Kidney (tissue), 14 donors: ENCODE measurements around the gene VWA8. TPM values are rescaled to one million over a fixed set of nuclear protein-coding genes. Genes with fewer than 3 reads are reported as not detected.
A peak's percentile ranks its signal among the peaks of the same experiment; 100 is the strongest.
"Not testable (repeated sequence)": the region's sequence is repeated elsewhere in the genome, so short reads cannot be mapped to it uniquely, and the experiment has no call there.

ENCODE experiments used
- DNase-seq, 5 donors: peaks; one replicate each; pipeline ENCODE4 v3.0.0-alpha.2; 2013 to 2020
- FAIRE-seq: peaks from 2 replicates; lab custom pipeline; 2012; peaks lifted over from hg19 to GRCh38; lab: Jason Lieb, UNC
- H3K27ac ChIP-seq, 2 donors: one replicate each; pipeline ENCODE4 v1.7.0; 2013; ENCODE audit warnings: low read depth in 2 of 2, low read length in 2 of 2, inconsistent platforms in 1 of 2
- H3K27me3 ChIP-seq: one replicate; pipeline ENCODE4 v1.7.1; 2013; ENCODE audit warnings: low read length, inconsistent platforms; ENCODE audit not compliant: control insufficient read depth, insufficient read depth
- H3K36me3 ChIP-seq, 3 donors: one replicate each; pipeline versions ENCODE4 v1.7.0 to v1.7.1; 2013; ENCODE audit warnings: low read length in 3 of 3, control low read depth in 1 of 3, inconsistent platforms in 1 of 3; ENCODE audit not compliant: insufficient read depth in 3 of 3, control insufficient read depth in 2 of 3
- H3K4me1 ChIP-seq, 3 donors: one replicate each; pipeline versions ENCODE4 v1.7.0 to v1.7.1; 2013; ENCODE audit warnings: low read length in 3 of 3, inconsistent platforms in 1 of 3, low read depth in 1 of 3; ENCODE audit not compliant: control insufficient read depth in 2 of 3, insufficient read depth in 2 of 3
- H3K4me3 ChIP-seq, 3 donors: one replicate each; pipeline versions ENCODE4 v1.7.0 to v1.8.1; 2013; ENCODE audit warnings: low read length in 3 of 3, control low read depth in 1 of 3, inconsistent platforms in 1 of 3
- H3K9ac ChIP-seq, 3 donors: one replicate each; pipeline versions ENCODE4 v1.7.0 to v1.7.1; 2013; ENCODE audit warnings: low read length in 3 of 3, control low read depth in 1 of 3, inconsistent platforms in 1 of 3
- H3K9me3 ChIP-seq, 3 donors: one replicate each; pipeline versions ENCODE4 v1.7.0 to v1.7.1; 2013; ENCODE audit warnings: low read length in 3 of 3, control low read depth in 1 of 3, inconsistent platforms in 1 of 3; ENCODE audit not compliant: control insufficient read depth in 2 of 3, insufficient read depth in 1 of 3
- intact Hi-C: fragments of 100-400 bp; cut with DNase I; formaldehyde crosslinking; loops from one replicate; pipeline ENCODE4 v1.11.1; 2022
- polyA plus RNA-seq: library from polyadenylated mRNA; stranded (reverse); fragments of 350-450 nt; fragmentation: Illumina TruSeq; extraction: RNeasy Lipid Tissue Mini Kit (QIAGEN cat#74804); gene quantifications from one replicate; pipeline ENCODE4 v1.2.3, GENCODE V29; 2014; ENCODE audit warnings: low read depth, low replicate concordance; ENCODE audit not compliant: insufficient read depth
- total RNA-seq: library from RNA; stranded (reverse); fragmentation: NEBNext Ultra II Directional; extraction: Animal tissue kit (Norgen Biotek cat#: 25700); gene quantifications from one replicate; pipeline ENCODE4 v1.2.1, GENCODE V29; 2021
- TF ChIP-seq, protein P1 (sequence below): IDR thresholded peaks from 3 replicates; pipeline ENCODE4 v1.5.1; 2012; ENCODE audit warnings: mild to moderate bottlenecking, moderate library complexity, borderline replicate concordance; ENCODE audit not compliant: insufficient read depth; ENCODE audit errors: extremely low read depth
- donor health status: control.
- donor health status: control.
- donor health status: control.
- donor health status: control.
- donor health status: control.
- donor health status: DM: yes; HTN: yes; CAD: no.
- donor health status: Normal renal cell carcinoma (clear cell type).

VWA8 gene
- total and polyA plus RNA-seq, 2 donors from 2014 or later, result 6.4 to 21.3 TPM

DNA sequence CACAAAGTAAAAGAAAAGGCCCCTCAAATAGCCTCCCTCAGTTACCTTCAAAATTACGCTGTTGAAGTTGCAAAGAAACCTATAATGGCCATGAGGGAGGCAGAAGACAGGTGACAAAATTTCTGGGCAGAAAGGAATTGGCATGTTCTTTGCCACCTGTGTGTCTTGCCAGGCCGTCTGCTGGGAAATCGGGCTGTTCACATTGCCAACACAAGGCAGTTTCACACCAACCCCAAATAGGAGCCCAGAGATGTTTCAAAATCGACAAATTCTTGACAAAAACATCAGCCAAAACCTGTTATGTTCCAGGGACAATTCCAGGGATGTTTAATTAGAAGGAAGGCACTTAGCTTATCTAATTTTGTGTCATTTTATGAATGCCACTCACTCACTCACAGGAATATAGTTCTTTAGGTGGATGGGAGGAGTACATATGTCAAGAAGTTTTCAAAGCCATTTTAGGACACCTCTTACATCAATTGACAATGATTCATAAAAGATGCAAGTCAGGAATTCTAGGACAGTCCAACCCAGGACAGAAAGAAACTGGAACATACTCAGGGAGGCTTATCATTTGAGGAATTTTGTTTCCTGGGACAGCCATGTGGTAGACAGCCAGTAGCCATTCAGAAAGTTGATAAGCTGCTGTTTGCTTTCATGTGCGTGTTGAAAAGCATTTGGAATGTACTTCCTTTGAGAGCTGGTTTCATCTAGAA lies 339.0 kb downstream of the VWA8 start:
- Histone ChIP-seq H3K27me3 (no peaks in the 10 kb centered on the region), H3K4me1 (no peaks in the 10 kb centered on the region), H3K4me3 (no peak overlapping the region), H3K9me3 (no peaks in the 10 kb centered on the region), H3K36me3 (no peaks in the 10 kb centered on the region), H3K27ac (peak overlapping the region in 1 of 2 donors; percentile 59), H3K9ac (no peak overlapping the region)
- no peak for FAIRE-seq
- intact Hi-C loops, result no loop called here
- TF ChIP-seq, protein P1, sequence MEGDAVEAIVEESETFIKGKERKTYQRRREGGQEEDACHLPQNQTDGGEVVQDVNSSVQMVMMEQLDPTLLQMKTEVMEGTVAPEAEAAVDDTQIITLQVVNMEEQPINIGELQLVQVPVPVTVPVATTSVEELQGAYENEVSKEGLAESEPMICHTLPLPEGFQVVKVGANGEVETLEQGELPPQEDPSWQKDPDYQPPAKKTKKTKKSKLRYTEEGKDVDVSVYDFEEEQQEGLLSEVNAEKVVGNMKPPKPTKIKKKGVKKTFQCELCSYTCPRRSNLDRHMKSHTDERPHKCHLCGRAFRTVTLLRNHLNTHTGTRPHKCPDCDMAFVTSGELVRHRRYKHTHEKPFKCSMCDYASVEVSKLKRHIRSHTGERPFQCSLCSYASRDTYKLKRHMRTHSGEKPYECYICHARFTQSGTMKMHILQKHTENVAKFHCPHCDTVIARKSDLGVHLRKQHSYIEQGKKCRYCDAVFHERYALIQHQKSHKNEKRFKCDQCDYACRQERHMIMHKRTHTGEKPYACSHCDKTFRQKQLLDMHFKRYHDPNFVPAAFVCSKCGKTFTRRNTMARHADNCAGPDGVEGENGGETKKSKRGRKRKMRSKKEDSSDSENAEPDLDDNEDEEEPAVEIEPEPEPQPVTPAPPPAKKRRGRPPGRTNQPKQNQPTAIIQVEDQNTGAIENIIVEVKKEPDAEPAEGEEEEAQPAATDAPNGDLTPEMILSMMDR, result no peak
- DNase-seq, result peak in 1 of 5 donors; percentile 63

DNA sequence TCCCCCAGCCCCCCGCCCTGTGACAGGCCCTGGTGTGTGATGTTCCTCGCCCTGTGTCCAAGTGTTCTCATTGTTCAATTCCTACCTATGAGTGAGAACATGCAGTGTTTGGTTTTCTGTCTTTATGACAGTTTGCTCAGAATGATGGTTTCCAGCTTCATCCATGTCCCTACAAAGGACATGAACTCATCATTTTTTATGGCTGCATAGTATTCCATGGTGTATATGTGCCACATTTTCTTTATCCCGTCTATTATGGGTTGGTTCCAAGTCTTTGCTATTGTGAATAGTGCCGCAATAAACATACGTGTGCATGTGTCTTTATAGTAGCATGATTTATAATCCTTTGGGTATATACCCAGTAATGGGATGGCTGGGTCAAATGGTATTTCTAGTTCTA lies 343.3 kb downstream of the VWA8 start:
- H3K9ac ChIP-seq, H3K36me3 ChIP-seq, H3K4me1 ChIP-seq, H3K4me3 ChIP-seq, H3K27ac ChIP-seq, DNase-seq, intact Hi-C loops, H3K9me3 ChIP-seq, H3K27me3 ChIP-seq, FAIRE-seq: not testable (repeated sequence)

DNA sequence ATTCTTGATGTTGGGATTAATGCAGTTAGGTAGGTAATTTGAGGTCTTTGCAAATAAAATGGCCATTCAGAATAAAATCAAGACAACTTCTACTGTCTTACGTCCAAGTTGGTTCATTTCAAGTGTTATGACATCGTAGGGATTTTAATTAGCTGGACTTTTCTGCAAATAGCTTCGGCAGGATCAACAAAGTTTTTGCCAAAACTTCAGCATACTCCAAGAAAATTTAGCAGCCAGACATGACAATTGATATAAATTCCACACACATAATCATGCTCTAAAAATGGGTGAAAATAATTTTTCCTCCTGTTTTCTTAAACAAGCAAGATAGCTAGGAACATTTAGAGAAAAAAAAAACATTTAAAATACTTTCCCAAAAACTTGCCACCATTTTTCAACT lies 344.8 kb downstream of the VWA8 start:
- Histone ChIP-seq H3K27ac (no peak overlapping the region), H3K4me1 (peaks cover 0 to 5% (median 0%) of the 10 kb centered on the region in 3 donors), H3K9ac (no peak overlapping the region), H3K4me3 (no peak overlapping the region), H3K9me3 (no peaks in the 10 kb centered on the region), H3K36me3 (peaks cover 0 to 12% (median 0%) of the 10 kb centered on the region in 3 donors), H3K27me3 (no peaks in the 10 kb centered on the region)
- intact Hi-C loops, result no loop called here
- no peak for DNase-seq
- TF ChIP-seq, protein P1, result no peak
- FAIRE-seq, result peak; percentile 27

DNA sequence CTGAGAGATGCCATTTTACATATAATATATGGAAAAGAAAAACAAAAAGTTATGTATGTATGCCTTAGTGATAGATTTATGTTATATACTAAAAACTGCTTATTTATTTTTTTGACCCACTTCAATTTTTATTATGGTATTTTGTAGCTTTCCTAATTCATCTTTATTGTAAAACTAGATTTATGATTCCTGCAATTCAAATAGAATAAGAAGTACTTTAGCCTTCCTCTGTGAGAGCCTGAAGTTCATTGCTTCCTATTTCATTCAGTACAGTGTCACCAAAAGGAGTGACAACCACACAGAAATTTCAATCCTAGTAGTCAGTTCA lies 345.4 kb downstream of the VWA8 start:
- TF ChIP-seq, protein P1, result no peak
- H3K27ac ChIP-seq, result no peak overlapping the region
- H3K4me3 ChIP-seq, result no peak overlapping the region
- no peak overlapping the region for H3K9ac ChIP-seq
- no peaks in the 10 kb centered on the region for H3K9me3 ChIP-seq
- peaks cover 0 to 5% (median 0%) of the 10 kb centered on the region in 3 donors for H3K4me1 ChIP-seq
- H3K27me3 ChIP-seq, result no peaks in the 10 kb centered on the region
- FAIRE-seq (no peak), DNase-seq (peak in 1 of 5 donors; percentile 57)
- intact Hi-C loops, result no loop called here
- H3K36me3 ChIP-seq, result peaks cover 0 to 17% (median 0%) of the 10 kb centered on the region in 3 donors
